SK-N-SH treated with all-trans-retinoic acid at 6 μM for 48 hours (cell line): Measurements from ENCODE around the gene ARHGDIA.

Experiments used
- ATAC-seq: fragments of 200-7000 bp; cut with Tn5 transposase; 3 replicates; pipeline ENCODE4 v1.9.1; 2020; ENCODE audit warnings: mild to moderate bottlenecking, moderate library complexity
- ARNTL ChIP-seq: fragments of 450-650 bp; formaldehyde crosslinking; IDR thresholded peaks from 2 replicates; pipeline ENCODE4 v1.5.0; 2020; ENCODE audit warnings: low read depth, mild to moderate bottlenecking, moderate library complexity, borderline replicate concordance
- BACH2 ChIP-seq: fragments of 250-450 bp; sonication (Bioruptor Pico); IDR thresholded peaks from 2 replicates; pipeline ENCODE4 v1.9.0; 2021; ENCODE audit warnings: mild to moderate bottlenecking, borderline replicate concordance
- CSDC2 ChIP-seq: fragments of 250-450 bp; sonication (Bioruptor Pico); IDR thresholded peaks from 2 replicates; pipeline ENCODE4 v1.5.0; 2020; ENCODE audit warnings: mild to moderate bottlenecking, moderate library complexity
- ESRRG ChIP-seq: fragments of 250-450 bp; sonication (Bioruptor Pico); IDR thresholded peaks from 2 replicates; pipeline ENCODE4 v1.6.1; 2021; ENCODE audit warnings: mild to moderate bottlenecking
- GLIS3 ChIP-seq: fragments of 250-450 bp; sonication (Bioruptor Pico); IDR thresholded peaks from 2 replicates; pipeline ENCODE4 v1.5.0; 2020; ENCODE audit warnings: mild to moderate bottlenecking, moderate library complexity
- ISL1 ChIP-seq: fragments of 250-450 bp; sonication (Bioruptor Pico); IDR thresholded peaks from 2 replicates; pipeline ENCODE4 v2.1.2; 2022; ENCODE audit warnings: mild to moderate bottlenecking, moderate library complexity
- OSR1 ChIP-seq: fragments of 250-450 bp; sonication (Bioruptor Pico); IDR thresholded peaks from 2 replicates; pipeline ENCODE4 v1.8.0; 2022; ENCODE audit warnings: moderate library complexity, mild to moderate bottlenecking, inconsistent platforms
- PPARA ChIP-seq: fragments of 250-450 bp; sonication (Bioruptor Pico); IDR thresholded peaks from 2 replicates; pipeline ENCODE4 v1.5.0; 2020; ENCODE audit warnings: mild to moderate bottlenecking, borderline replicate concordance
- RARB ChIP-seq: fragments of 250-450 bp; sonication (Bioruptor Pico); IDR thresholded peaks from 2 replicates; pipeline ENCODE4 v1.8.0; 2021; ENCODE audit warnings: mild to moderate bottlenecking, moderate library complexity
- SNAI2 ChIP-seq: fragments of 250-450 bp; sonication (Bioruptor Pico); IDR thresholded peaks from 2 replicates; pipeline ENCODE4 v1.5.0; 2020; ENCODE audit warnings: mild to moderate bottlenecking, moderate library complexity
- TCF4 ChIP-seq: fragments of 250-450 bp; sonication (Bioruptor Pico); IDR thresholded peaks from 2 replicates; pipeline ENCODE4 v1.8.0; 2021; ENCODE audit warnings: mild to moderate bottlenecking, moderate library complexity, borderline replicate concordance
- TOX ChIP-seq: fragments of 250-450 bp; sonication (Bioruptor Pico); IDR thresholded peaks from 2 replicates; pipeline ENCODE4 v1.8.0; 2021; ENCODE audit warnings: mild to moderate bottlenecking, moderate library complexity, borderline replicate concordance
- ZC3H10 ChIP-seq: fragments of 250-450 bp; sonication (Bioruptor Pico); IDR thresholded peaks from 2 replicates; pipeline ENCODE4 v1.5.1; 2021; ENCODE audit warnings: mild to moderate bottlenecking, moderate library complexity
- ZFP3 ChIP-seq: fragments of 250-450 bp; sonication (Bioruptor Pico); IDR thresholded peaks from 2 replicates; pipeline ENCODE4 v1.5.0; 2020; ENCODE audit warnings: mild to moderate bottlenecking, moderate library complexity
- ZFP30 ChIP-seq: fragments of 450-650 bp; formaldehyde crosslinking; IDR thresholded peaks from 2 replicates; pipeline ENCODE4 v1.5.0; 2022; ENCODE audit warnings: mild to moderate bottlenecking, moderate library complexity
- ZNF565 ChIP-seq: fragments of 450-650 bp; formaldehyde crosslinking; conservative IDR thresholded peaks from 2 replicates; pipeline ENCODE4 v1.5.0; 2020; ENCODE audit warnings: low read depth, mild to moderate bottlenecking, moderate library complexity
- ZNF70 ChIP-seq: fragments of 450-650 bp; formaldehyde crosslinking; IDR thresholded peaks from 2 replicates; pipeline ENCODE4 v1.5.0; 2020; ENCODE audit warnings: mild to moderate bottlenecking, moderate library complexity
- ZNF8 ChIP-seq: fragments of 450-650 bp; formaldehyde crosslinking; IDR thresholded peaks from 2 replicates; pipeline ENCODE4 v1.5.0; 2020; ENCODE audit warnings: mild to moderate bottlenecking, moderate library complexity
- TF ChIP-seq, protein P1 (sequence below): fragments of 250-450 bp; sonication (Bioruptor Pico); IDR thresholded peaks from 2 replicates; pipeline ENCODE4 v1.5.1; 2020; ENCODE audit warnings: low read depth, mild to moderate bottlenecking, moderate library complexity
- TF ChIP-seq, protein P2 (sequence below): fragments of 250-450 bp; sonication (Bioruptor Pico); IDR thresholded peaks from 2 replicates; pipeline ENCODE4 v1.5.1; 2021; ENCODE audit warnings: mild to moderate bottlenecking, moderate library complexity
- TF ChIP-seq, protein P3 (sequence below): fragments of 250-450 bp; sonication (Bioruptor Pico); IDR thresholded peaks from 2 replicates; pipeline ENCODE4 v1.8.0; 2020; ENCODE audit warnings: mild to moderate bottlenecking, moderate library complexity, borderline replicate concordance
- TF ChIP-seq, protein P4 (sequence below): fragments of 250-450 bp; sonication (Bioruptor Pico); IDR thresholded peaks from 2 replicates; pipeline ENCODE4 v1.5.0; 2020; ENCODE audit warnings: mild to moderate bottlenecking, moderate library complexity

The ARHGDIA gene

DNA sequence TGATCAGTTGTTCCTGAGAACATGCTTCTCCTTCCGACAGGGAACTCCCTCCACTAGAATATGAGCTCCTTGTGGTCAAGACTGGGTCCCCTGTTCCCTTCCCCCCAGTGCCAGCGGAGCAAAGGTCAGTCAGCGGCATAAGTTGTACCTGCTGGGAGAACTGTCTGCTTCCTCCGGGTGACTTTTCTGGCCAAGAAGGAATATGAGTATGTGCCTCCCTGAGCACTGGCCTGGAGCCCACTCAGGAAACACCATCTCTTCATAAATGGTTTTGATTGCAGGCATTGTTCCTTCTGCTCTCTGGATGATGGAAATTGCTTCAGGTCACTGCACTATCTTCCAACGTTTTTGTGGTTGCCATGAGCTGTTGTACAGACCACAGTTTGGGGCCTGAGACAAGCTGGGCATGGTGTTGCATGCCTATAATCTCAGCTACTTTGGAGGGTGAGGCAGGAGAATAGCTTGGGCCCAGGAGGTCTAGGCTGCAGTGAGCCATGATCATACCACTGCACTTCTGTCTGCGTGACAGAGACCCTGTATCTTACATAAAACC, 7.9 kb downstream of the ARHGDIA start:
- TF ChIP-seq ZFP3 (CRISPR knock-in tag) (no peak), SNAI2 (CRISPR knock-in tag) (no peak), TOX (CRISPR knock-in tag) (no peak), PPARA (CRISPR knock-in tag) (no peak), ESRRG (CRISPR knock-in tag) (no peak), ZC3H10 (CRISPR knock-in tag) (no peak), ZNF565 (CRISPR knock-in tag) (no peak), ZFP30 (CRISPR knock-in tag) (no peak), GLIS3 (CRISPR knock-in tag) (no peak), CSDC2 (CRISPR knock-in tag) (no peak), BACH2 (CRISPR knock-in tag) (no peak), ISL1 (CRISPR knock-in tag) (no peak), OSR1 (CRISPR knock-in tag) (no peak), ZNF70 (CRISPR knock-in tag) (no peak), ZNF8 (CRISPR knock-in tag) (no peak), TCF4 (CRISPR knock-in tag) (no peak)
- TF ChIP-seq, protein P1, sequence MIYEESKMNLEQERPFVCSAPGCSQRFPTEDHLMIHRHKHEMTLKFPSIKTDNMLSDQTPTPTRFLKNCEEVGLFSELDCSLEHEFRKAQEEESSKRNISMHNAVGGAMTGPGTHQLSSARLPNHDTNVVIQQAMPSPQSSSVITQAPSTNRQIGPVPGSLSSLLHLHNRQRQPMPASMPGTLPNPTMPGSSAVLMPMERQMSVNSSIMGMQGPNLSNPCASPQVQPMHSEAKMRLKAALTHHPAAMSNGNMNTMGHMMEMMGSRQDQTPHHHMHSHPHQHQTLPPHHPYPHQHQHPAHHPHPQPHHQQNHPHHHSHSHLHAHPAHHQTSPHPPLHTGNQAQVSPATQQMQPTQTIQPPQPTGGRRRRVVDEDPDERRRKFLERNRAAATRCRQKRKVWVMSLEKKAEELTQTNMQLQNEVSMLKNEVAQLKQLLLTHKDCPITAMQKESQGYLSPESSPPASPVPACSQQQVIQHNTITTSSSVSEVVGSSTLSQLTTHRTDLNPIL (CRISPR knock-in tag): no peak
- TF ChIP-seq, protein P2, sequence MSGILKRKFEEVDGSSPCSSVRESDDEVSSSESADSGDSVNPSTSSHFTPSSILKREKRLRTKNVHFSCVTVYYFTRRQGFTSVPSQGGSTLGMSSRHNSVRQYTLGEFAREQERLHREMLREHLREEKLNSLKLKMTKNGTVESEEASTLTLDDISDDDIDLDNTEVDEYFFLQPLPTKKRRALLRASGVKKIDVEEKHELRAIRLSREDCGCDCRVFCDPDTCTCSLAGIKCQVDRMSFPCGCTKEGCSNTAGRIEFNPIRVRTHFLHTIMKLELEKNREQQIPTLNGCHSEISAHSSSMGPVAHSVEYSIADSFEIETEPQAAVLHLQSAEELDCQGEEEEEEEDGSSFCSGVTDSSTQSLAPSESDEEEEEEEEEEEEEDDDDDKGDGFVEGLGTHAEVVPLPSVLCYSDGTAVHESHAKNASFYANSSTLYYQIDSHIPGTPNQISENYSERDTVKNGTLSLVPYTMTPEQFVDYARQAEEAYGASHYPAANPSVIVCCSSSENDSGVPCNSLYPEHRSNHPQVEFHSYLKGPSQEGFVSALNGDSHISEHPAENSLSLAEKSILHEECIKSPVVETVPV (CRISPR knock-in tag): no peak
- TF ChIP-seq, protein P3, sequence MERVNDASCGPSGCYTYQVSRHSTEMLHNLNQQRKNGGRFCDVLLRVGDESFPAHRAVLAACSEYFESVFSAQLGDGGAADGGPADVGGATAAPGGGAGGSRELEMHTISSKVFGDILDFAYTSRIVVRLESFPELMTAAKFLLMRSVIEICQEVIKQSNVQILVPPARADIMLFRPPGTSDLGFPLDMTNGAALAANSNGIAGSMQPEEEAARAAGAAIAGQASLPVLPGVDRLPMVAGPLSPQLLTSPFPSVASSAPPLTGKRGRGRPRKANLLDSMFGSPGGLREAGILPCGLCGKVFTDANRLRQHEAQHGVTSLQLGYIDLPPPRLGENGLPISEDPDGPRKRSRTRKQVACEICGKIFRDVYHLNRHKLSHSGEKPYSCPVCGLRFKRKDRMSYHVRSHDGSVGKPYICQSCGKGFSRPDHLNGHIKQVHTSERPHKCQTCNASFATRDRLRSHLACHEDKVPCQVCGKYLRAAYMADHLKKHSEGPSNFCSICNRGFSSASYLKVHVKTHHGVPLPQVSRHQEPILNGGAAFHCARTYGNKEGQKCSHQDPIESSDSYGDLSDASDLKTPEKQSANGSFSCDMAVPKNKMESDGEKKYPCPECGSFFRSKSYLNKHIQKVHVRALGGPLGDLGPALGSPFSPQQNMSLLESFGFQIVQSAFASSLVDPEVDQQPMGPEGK (CRISPR knock-in tag): no peak
- TF ChIP-seq, protein P4, sequence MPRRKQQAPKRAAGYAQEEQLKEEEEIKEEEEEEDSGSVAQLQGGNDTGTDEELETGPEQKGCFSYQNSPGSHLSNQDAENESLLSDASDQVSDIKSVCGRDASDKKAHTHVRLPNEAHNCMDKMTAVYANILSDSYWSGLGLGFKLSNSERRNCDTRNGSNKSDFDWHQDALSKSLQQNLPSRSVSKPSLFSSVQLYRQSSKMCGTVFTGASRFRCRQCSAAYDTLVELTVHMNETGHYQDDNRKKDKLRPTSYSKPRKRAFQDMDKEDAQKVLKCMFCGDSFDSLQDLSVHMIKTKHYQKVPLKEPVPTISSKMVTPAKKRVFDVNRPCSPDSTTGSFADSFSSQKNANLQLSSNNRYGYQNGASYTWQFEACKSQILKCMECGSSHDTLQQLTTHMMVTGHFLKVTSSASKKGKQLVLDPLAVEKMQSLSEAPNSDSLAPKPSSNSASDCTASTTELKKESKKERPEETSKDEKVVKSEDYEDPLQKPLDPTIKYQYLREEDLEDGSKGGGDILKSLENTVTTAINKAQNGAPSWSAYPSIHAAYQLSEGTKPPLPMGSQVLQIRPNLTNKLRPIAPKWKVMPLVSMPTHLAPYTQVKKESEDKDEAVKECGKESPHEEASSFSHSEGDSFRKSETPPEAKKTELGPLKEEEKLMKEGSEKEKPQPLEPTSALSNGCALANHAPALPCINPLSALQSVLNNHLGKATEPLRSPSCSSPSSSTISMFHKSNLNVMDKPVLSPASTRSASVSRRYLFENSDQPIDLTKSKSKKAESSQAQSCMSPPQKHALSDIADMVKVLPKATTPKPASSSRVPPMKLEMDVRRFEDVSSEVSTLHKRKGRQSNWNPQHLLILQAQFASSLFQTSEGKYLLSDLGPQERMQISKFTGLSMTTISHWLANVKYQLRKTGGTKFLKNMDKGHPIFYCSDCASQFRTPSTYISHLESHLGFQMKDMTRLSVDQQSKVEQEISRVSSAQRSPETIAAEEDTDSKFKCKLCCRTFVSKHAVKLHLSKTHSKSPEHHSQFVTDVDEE (CRISPR knock-in tag): no peak

DNA sequence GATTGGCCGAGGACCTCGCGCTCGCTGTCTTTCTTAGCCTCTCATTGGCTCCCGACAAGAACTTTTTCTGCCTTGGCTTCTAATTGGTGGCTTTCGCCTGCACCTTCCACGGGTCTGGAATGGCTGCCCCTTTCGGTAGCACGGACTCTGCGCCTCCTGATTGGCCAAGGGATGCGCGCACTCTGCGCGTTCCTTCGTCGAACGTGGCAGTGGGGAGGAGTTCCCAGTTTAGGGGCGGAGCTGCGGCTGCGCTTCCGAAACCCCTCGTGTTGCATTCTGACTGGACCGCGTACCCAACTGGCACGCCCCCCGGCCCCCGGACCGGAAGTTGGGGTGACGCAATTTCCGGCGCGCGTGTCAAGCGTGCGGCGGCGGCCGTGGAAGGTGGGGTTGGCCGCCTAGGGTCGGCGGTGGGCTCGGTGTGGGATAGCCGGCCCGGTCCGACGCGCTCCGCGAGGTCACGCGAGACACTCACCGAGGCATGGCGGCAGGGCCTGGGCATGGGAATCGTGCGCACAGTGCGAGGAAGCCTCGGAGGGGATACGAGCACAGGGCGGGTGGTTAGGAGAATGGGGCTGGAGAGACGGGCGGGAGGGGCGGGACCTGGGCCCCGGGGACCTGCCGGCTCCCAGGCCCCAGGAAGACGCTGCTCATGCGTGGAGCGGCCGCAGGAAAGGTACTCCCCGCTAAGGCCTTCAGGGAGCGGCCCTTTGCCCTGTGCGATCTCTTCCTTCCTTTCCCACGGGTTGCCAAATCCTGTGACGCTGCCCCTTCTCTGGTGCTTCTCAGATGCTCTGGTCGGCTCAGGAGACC, 10.2 kb downstream of the ARHGDIA start:
- peak; percentile 90 for ATAC-seq
- TF ChIP-seq BACH2 (CRISPR knock-in tag): peak; percentile 100
- TF ChIP-seq, protein P1 (CRISPR knock-in tag): peak; percentile 91
- TF ChIP-seq ZFP3 (CRISPR knock-in tag): peak; percentile 96
- peak; percentile 98 for TF ChIP-seq ESRRG (CRISPR knock-in tag)
- TF ChIP-seq ZNF70 (CRISPR knock-in tag): peak; percentile 99
- TF ChIP-seq ZNF565 (CRISPR knock-in tag): peak; percentile 100
- peak; percentile 99 for TF ChIP-seq OSR1 (CRISPR knock-in tag)
- peak; percentile 99 for TF ChIP-seq GLIS3 (CRISPR knock-in tag)
- TF ChIP-seq, protein P4 (CRISPR knock-in tag): peak; percentile 100
- TF ChIP-seq RARB (CRISPR knock-in tag): peak; percentile 98
- peak; percentile 100 for TF ChIP-seq SNAI2 (CRISPR knock-in tag)
- TF ChIP-seq ZNF8 (CRISPR knock-in tag): peak; percentile 93
- TF ChIP-seq, protein P2 (CRISPR knock-in tag): peak; percentile 92; the same call in 1 of the 2 replicates
- no peak for TF ChIP-seq TCF4 (CRISPR knock-in tag)
- peak; percentile 93 for TF ChIP-seq ZFP30 (CRISPR knock-in tag)
- peak; percentile 98 for TF ChIP-seq ARNTL (CRISPR knock-in tag)
- TF ChIP-seq TOX (CRISPR knock-in tag): peak; percentile 95
- TF ChIP-seq ISL1 (CRISPR knock-in tag): peak; percentile 73
- TF ChIP-seq CSDC2 (CRISPR knock-in tag): peak; percentile 100

More for the DNA sequence above, 7.9 kb downstream of the ARHGDIA start:
- ATAC-seq: no peak
